Spleen (tissue), 7 donors: ENCODE data around the gene ATXN7.

Experiments used
- CTCF ChIP-seq, 11 experiments: fragments of 200-600 bp in 7 of 11; fragments of 450-650 bp in 4 of 11; sonication (generic) in 4 of 11; IDR thresholded peaks in 8 of 11; conservative IDR thresholded peaks in 3 of 11; 1 replicate in 7 of 11; 2 replicates in 4 of 11; pipeline versions ENCODE4 v1.4.0 to v1.8.0; 2016 to 2021; ENCODE audit warnings: antibody characterized with exemption in 11 of 11, inconsistent platforms in 4 of 11, mild to moderate bottlenecking in 1 of 11
- POLR2A ChIP-seq, 3 donors: fragments of 450-650 bp; IDR thresholded peaks; one replicate each; pipeline ENCODE4 v1.5.1; 2017; ENCODE audit warnings: antibody characterized with exemption in 3 of 3, mild to moderate bottlenecking in 1 of 3
- POLR2AphosphoS5 ChIP-seq, 3 donors: sonication (generic); formaldehyde crosslinking; IDR thresholded peaks; one replicate each; pipeline ENCODE4 v1.5.1; 2017; ENCODE audit warnings: antibody characterized with exemption in 3 of 3
- donor health status: DM: no; HTN: no; CAD: no; lungs with moderate emphysema.
- donor health status: DM: no; HTN: no; CAD: no.
- donor health status: DM: no; HTN: no; CAD: no.

GRCh38 chr3:63979093-63979885, 115.6 kb downstream of the ATXN7 start:
- TF ChIP-seq POLR2AphosphoS5 (IDR thresholded peaks at IDR 0.05) (no peak), CTCF (IDR thresholded peaks at IDR 0.05 in 8 of 11, conservative IDR thresholded peaks at IDR 0.05 in 3 of 11) (no peak), POLR2A (IDR thresholded peaks at IDR 0.05) (no peak)
